HG02642 (cell line): ENCODE results near the gene EEF2KMT.

Experiments
- ATAC-seq: cut with Tn5 transposase; IDR thresholded peaks from one replicate; pipeline ENCODE4 v1.9.1; 2021; ENCODE audit warnings: mild to moderate bottlenecking; ENCODE audit not compliant: unreplicated experiment, poor library complexity

EEF2KMT gene

GRCh38 chr16:5072334-5073278 lies 25.0 kb downstream of the EEF2KMT start:
- no peak for ATAC-seq

GRCh38 chr16:5071681-5072333 lies 25.8 kb downstream of the EEF2KMT start, which contains the start of gene ALG1:
ALG1 (plus strand) TSS chr16:5071843; CDS start chr16:5071850, 7 bp downstream.
- ATAC-seq = peak; percentile 86

- no peak for ATAC-seq
Observed at GRCh38 chr16:5071341-5071680, 26.3 kb downstream of the EEF2KMT start.

DNA sequence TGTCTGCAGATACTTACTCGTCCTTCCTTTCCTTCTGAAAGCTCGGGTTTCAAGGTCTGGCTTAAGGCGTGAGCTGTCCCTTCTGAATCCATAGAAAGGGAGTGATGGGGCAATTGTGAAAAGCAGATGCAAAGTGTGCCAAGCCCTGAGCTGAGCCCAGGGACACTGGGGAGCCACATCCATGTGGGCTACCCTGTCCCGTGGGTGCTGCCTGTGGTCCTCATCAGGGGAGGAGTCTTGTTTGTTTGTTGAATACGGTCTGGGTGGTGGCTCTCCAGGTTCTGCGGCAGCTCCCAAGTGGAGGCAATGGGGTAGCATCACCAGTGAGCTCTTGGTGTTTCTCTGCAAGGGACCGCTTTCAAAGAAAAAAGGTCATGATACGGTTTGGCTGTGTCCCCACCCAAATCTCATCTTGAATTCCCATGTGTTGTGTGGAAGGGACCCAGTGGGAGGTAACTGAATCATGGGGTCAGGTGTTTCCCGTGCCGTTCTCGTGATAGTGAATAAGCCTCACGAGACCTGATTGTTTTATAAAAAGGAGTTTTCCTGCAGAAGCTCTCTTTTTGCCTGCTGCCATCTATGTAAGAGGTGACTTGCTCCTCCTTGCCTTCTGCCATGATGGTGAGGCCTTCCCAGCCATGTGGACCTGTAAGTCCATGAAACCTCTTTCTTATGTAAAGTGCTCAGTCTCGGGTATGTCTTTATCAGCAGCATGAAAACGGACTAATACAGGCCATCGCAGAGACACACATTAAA lies 27.0 kb downstream of the EEF2KMT start:
- ATAC-seq = no peak

DNA sequence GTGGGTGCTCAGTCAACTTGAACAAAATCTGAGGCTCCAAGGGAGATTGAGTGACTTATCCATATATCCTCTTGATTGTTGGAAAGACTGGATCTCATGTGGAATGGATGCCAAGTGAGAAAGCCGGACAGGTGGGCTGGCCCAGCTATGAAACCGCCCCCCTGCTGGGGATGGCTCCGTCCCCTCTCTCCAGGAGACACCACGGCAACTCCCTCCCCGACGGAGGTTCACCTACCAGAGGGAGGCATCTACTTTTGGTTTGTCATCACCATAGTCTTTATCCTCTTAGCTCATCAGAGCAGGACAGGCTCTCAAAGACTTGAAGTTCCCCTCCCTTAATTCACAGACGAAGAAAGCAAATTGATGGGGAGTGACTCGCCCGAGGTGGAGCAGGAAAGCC lies 27.7 kb downstream of the EEF2KMT start:
- ATAC-seq = no peak

GRCh38 chr16:5069048-5069447 lies 28.5 kb downstream of the EEF2KMT start:
- no peak for ATAC-seq

- ATAC-seq = no peak
Observed at GRCh38 chr16:5066511-5066910, 31.1 kb downstream of the EEF2KMT start.

DNA sequence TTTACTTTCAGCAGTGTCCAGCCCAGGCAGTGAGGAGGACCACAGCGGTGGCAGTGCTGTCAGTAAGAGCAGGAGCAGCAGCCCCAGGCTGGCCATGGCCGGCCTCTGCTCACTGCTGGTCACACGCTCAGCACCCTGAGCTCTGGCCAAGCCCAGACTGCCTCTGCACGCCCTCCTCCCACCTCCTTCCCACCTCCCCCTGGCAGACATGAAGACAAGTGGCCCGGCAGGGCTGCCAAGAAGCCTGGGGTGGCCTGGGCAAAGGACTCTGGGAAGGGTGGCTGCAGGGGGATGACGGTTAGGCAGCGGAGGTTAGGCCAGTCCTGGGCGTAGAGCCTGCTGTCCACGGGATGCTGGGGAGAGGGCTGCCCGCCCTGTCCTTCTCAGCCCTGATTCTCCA lies 31.8 kb downstream of the EEF2KMT start, which contains the start of gene C16orf89:
C16orf89 (minus strand) TSS at position 144 of the 400 bp plus-strand sequence; CDS start at position 96, 48 bp downstream.
- ATAC-seq = no peak

- no peak for ATAC-seq
Observed at GRCh38 chr16:5065326-5065725, 32.3 kb downstream of the EEF2KMT start.

DNA sequence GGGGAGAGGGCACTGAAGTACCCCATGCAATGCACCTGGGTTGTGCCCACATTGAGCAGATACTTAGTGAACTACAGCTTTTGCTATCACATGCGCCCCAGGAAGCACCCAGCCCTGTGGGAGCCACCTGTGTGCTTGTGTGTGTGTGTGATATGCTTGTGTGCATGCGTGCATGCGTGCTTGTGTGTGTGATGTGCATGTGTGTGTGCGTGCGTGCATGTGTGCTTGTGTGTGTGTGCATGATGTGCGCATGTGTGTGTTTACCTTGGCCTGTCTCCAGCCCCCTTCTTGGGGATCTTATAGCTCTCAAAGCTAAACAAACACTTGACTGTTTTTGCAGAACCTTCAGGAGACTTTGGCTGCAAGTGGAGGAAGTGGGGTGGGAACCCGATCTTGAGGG lies 32.7 kb downstream of the EEF2KMT start:
- ATAC-seq = no peak

DNA sequence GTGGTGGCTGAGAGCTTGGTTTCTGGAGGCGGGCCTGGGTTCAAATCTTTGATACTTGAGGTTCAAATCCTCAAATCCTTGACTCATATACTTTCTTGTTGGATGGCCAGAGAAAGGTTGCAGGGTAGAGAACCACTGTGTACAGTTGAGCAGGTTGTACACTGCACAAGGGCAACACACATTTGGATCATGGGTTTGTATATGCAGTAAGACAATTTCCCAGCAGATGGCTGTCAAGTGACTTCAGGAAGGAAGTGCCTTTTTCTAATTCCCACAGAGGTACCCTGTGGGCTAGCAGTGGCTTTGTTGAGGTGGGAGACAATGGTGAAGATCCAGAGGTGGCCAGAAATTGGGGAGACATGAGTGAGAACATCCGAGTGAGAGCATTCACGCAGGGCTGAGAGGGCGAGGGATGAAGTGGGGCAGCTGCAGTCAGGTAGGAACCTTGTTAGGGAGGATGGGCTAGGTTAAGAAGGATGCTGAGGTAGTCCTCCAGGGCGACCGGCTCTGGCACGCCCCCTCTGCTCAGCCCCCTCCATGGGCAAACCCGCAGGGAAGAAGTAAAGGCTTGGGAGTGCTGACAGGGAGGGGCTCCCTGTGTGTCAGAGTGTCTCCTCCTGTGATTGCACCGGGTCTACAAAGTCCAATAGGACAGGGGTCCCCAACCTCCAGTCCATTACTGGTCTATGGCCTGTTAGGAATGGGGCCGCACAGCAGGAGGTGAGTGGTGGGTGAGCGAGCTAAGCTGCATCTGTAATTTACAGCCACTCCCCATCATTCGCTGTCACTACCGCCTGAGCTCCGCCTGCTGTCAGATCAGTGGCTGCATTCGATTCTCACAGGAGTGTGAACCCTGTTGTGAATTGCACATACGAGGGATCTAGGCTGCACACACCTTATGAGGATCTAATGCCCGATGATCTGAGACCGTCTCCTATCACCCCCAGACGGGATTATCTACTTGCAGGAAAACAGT lies 34.5 kb downstream of the EEF2KMT start:
- no peak for ATAC-seq

DNA sequence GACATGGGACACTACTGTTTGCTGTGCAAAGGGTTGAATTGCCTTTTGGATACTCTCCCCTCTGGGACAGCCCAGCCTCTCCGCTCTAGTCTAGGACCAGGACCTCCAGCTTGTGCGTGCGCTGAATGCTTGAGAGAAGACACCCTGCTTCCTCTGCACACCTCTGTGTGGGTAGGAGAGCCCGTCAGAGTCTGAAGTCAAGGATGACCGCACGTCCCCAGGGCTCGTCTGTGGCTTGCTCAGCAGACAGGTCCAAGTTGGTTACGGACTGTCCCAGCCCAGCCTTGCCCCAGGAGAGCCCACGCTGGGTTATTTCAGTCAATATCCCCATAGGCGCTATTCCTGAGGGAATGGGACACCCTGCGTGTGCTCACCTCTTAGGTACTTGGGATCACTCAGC lies 35.5 kb downstream of the EEF2KMT start:
- ATAC-seq = no peak

DNA sequence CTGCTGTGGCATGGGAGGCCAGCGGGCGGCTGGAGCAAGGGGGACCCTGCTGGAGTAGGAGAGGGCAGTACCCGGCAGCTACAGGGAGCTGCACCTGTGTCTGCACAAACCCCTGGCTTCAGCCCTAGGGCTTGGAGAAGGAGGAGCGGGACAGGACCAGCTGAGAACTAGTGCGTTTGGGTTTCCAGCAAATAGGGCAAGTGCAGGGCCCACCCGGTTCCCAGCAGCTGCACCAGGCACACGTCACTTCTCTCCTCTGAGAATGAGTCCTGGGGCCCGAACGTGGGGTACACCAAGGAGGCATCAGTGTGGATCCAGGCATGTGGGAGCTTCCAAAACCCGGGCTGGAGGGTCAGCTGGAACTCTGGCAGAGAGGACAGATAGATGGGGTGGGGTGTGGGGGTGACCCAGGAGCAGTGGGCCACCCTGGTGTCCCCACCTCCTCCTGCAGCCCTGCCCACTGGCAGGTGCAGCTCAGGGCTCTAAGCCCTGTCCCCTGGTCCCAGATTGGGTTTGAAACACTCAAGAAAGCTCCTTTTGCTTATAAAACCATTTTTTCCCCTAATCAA lies 37.4 kb downstream of the EEF2KMT start:
- no peak for ATAC-seq

GRCh38 chr16:5059386-5060072 lies 38.1 kb downstream of the EEF2KMT start:
- ATAC-seq = no peak

DNA sequence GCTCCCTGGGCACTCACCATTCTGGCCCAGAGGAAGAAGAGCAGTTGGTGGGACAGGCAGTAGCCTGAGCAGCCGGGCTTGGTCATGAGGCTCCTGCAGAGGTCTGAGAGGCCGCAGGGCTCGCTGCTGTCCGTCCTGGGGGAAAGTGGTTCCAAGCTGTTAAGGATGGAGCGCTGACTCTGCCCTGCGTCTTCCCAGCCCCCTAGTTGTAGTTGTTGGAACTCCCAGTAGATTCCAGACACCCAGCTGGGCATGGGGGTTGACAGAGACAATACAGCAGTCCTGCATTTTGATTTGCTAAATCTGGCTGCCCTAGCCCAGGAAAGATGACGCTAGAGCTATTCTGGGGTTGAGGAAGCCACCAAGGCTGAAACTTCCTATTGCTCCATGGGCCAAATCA lies 39.1 kb downstream of the EEF2KMT start:
- no peak for ATAC-seq

- ATAC-seq = peak; percentile 71
Observed at GRCh38 chr16:5056352-5056751, 41.2 kb downstream of the EEF2KMT start.

DNA sequence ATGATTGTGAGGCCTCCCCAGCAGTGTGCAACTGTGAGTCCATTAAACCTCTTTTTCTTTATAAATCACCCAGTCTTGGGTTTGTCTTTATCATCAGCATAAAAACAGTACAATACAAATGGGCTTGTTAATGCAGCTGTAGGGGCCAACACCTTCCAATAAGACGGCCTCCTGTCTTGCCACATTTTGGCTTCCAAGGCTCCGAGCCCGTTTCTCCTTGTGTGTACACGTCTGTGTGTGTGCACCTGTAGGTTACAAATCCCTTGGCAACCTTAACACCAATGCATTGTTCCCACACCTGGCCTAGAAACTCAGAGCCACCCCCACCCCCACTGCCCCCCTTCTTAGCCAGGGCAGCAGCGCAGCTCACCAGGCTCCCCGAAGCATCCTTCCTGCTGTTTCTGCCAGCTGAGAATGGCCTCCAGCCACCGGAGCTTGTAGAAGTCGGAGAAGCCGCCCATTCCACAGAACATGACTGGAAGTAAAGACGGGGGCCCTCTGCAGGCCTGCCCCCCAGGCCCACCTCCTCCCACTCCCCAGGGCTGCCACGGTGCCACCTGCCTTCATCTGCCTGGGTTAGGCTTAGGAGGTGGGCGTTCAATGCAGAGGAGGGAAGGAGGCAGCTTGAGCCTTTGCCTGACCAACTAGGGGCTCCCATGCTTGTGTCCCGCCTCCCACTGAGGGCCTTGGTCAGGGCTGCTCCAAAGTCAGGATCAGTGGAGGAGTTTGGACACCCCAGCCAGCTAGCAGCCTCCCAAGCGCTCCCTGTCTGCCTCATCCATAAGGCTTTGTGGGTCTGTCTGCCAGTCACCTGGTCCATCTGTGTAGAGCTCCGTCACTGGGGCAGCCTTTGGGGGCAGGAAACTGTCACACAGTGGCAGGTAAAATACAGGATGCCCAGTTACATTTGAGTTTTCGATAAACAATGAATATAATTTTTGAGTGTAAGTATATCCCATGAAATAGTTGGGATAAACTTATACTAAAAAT lies 42.4 kb downstream of the EEF2KMT start:
- no peak for ATAC-seq

DNA sequence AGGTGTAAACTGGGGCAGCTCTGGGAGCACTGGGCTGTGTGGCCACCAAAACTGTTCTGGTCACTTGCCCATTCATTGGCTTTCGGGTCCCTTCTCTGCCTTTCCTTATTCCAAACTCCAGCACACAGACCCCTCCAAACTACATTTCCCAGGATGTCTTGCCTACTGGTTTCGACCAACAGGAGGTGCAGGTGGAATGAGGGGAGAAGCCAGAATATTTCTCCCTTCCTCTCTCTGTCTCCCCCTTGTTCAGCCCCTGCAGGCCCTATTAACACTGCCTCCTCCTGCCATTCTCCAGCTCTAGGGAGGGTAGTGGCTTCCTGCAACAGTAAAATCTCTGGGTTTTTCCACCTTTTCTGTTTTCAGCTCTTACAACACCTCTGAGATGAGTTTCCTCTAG lies 50.7 kb downstream of the EEF2KMT start:
- no peak for ATAC-seq
